ENCODE results near the gene MTA2.

DNA sequence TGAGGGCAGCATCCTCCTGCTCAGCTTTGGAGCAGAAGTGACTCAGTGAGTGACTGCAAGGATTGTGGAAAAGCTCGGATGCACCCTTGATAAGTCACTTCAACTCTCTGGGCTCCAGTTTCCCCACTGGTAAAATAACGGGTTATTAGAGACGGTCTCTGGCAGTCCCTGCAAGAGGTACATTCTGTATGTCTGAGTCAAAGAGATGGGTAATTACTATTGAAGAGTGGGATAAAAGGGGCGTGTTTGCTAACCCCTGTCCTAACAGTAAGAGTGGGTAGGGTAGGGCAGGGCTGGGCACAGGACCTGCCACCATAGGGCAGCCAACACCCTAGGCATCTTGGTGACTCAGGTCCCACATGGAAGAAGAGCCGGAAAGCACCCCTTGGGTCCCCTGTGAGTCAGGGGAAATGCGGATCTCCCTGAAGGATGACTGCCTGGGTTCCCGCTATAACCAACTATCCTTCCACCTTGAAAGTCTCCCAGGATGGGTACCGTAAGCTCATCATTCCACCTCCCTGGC lies 47.8 kb downstream of the MTA2 start:
- TF ChIP-seq POLR2A (IDR thresholded peaks at IDR 0.05) (no peak), POLR2AphosphoS5 (IDR thresholded peaks at IDR 0.05) (no peak)
- TF ChIP-seq, protein P1, sequence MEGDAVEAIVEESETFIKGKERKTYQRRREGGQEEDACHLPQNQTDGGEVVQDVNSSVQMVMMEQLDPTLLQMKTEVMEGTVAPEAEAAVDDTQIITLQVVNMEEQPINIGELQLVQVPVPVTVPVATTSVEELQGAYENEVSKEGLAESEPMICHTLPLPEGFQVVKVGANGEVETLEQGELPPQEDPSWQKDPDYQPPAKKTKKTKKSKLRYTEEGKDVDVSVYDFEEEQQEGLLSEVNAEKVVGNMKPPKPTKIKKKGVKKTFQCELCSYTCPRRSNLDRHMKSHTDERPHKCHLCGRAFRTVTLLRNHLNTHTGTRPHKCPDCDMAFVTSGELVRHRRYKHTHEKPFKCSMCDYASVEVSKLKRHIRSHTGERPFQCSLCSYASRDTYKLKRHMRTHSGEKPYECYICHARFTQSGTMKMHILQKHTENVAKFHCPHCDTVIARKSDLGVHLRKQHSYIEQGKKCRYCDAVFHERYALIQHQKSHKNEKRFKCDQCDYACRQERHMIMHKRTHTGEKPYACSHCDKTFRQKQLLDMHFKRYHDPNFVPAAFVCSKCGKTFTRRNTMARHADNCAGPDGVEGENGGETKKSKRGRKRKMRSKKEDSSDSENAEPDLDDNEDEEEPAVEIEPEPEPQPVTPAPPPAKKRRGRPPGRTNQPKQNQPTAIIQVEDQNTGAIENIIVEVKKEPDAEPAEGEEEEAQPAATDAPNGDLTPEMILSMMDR (IDR thresholded peaks at IDR 0.05), result no peak
